ENCODE data around the gene ATP8A1. TPM values are rescaled to one million over a fixed set of nuclear protein-coding genes. Genes with fewer than 3 reads are reported as not detected.

ATP8A1 gene
- total RNA-seq, 2 donors from 2014 or later: 17.9 to 18.7 TPM

DNA sequence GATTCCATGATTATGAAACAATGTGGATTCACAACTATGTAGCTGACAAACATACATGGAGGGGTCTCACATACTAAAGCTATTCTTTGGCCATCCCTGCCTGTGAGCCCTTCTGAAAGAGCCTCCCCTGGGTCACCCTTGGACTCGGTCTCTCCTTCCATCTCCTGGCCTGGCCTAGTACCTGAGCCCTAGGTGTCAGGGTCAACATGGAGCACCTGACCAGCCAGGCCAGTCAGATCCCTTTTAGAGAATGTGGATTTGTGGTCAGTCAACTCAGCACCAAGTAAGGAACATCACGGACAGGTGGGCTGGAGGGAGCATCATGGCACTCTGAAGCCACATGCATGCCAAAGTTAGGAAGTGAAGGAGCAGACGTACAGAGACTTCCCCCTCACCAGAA, 16.3 kb downstream of the ATP8A1 start:
- no peaks in the 10 kb centered on the region for H3K9me3 Mint-ChIP-seq
- peaks cover 24% of the 10 kb centered on the region for H3K4me1 ChIP-seq (ENCODE audit: control insufficient read depth, insufficient read depth, low read length)
- no peaks in the 10 kb centered on the region for H3K9me3 ChIP-seq (ENCODE audit: control insufficient read depth, low read length)
- no peak for DNase-seq
- H3K4me3 ChIP-seq (ENCODE audit: low read length): no peak overlapping the region
- WGBS, 2 experiments (ENCODE audit: insufficient coverage in 1 of 2, insufficient read length in 1 of 2): 83 to 89% methylated on average over 2 to 3 of the region's 3 CpGs
- TF ChIP-seq, protein P1, sequence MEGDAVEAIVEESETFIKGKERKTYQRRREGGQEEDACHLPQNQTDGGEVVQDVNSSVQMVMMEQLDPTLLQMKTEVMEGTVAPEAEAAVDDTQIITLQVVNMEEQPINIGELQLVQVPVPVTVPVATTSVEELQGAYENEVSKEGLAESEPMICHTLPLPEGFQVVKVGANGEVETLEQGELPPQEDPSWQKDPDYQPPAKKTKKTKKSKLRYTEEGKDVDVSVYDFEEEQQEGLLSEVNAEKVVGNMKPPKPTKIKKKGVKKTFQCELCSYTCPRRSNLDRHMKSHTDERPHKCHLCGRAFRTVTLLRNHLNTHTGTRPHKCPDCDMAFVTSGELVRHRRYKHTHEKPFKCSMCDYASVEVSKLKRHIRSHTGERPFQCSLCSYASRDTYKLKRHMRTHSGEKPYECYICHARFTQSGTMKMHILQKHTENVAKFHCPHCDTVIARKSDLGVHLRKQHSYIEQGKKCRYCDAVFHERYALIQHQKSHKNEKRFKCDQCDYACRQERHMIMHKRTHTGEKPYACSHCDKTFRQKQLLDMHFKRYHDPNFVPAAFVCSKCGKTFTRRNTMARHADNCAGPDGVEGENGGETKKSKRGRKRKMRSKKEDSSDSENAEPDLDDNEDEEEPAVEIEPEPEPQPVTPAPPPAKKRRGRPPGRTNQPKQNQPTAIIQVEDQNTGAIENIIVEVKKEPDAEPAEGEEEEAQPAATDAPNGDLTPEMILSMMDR (conservative IDR thresholded peaks at IDR 0.05): no peak
- H3K27me3 ChIP-seq (ENCODE audit: control insufficient read depth, insufficient read depth, low read length, poor library complexity, severe bottlenecking): no peaks in the 10 kb centered on the region
- H3K27ac Mint-ChIP-seq: no peak overlapping the region
- H3K36me3 Mint-ChIP-seq (ENCODE audit: low read depth): no peaks in the 10 kb centered on the region
- no peak overlapping the region for H3K9ac ChIP-seq (ENCODE audit: extremely low read depth, low read length, poor library complexity, severe bottlenecking)
- H3K27me3 Mint-ChIP-seq (ENCODE audit: insufficient read depth): no peaks in the 10 kb centered on the region
- H3K4me1 Mint-ChIP-seq: peaks cover 40% of the 10 kb centered on the region
- H3K27ac ChIP-seq (ENCODE audit: low read depth, low read length): no peak overlapping the region
- no peaks in the 10 kb centered on the region for H3K36me3 ChIP-seq (ENCODE audit: control insufficient read depth, insufficient read depth, low read length)
- H3K4me3 Mint-ChIP-seq: no peak overlapping the region

DNA sequence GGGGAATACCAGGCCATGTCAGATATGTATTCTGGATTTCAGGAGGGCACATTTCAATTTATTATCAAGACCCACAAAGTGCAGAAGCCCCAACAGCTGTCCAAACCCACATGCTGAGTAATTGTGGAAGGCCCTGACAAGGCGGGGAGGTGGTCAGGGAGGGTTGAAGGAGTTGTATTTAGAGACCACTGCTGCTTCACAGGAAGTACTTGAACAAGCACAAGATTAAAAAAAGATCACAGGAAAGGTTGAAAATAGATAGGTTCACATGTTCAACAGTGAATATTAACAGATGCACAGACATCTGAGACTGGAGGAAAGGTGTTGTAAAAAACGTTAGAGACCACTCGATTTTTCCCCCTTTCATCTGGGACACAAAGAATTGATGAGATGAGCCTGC, 17.9 kb downstream of the ATP8A1 start:
- no peaks in the 10 kb centered on the region for H3K27me3 Mint-ChIP-seq (ENCODE audit: insufficient read depth)
- H3K9me3 Mint-ChIP-seq: no peaks in the 10 kb centered on the region
- Histone ChIP-seq H3K4me3 (ENCODE audit: low read length) (no peak overlapping the region), H3K9ac (ENCODE audit: extremely low read depth, low read length, poor library complexity, severe bottlenecking) (no peak overlapping the region), H3K27ac (ENCODE audit: low read depth, low read length) (no peak overlapping the region), H3K4me1 (ENCODE audit: control insufficient read depth, insufficient read depth, low read length) (peaks cover 24% of the 10 kb centered on the region), H3K9me3 (ENCODE audit: control insufficient read depth, low read length) (no peaks in the 10 kb centered on the region), H3K36me3 (ENCODE audit: control insufficient read depth, insufficient read depth, low read length) (no peaks in the 10 kb centered on the region), H3K27me3 (ENCODE audit: control insufficient read depth, insufficient read depth, low read length, poor library complexity, severe bottlenecking) (no peaks in the 10 kb centered on the region)
- no peak for DNase-seq
- H3K4me1 Mint-ChIP-seq: peaks cover 45% of the 10 kb centered on the region
- 86% methylated on average over 3 of the region's 3 CpGs; no CpG with 5 or more reads in 1 of the 2 experiments for WGBS, 2 experiments (ENCODE audit: insufficient coverage in 1 of 2, insufficient read length in 1 of 2)
- H3K4me3 Mint-ChIP-seq: no peak overlapping the region
- H3K36me3 Mint-ChIP-seq (ENCODE audit: low read depth): no peaks in the 10 kb centered on the region
- no peak overlapping the region for H3K27ac Mint-ChIP-seq
- TF ChIP-seq, protein P1 (conservative IDR thresholded peaks at IDR 0.05): no peak

DNA sequence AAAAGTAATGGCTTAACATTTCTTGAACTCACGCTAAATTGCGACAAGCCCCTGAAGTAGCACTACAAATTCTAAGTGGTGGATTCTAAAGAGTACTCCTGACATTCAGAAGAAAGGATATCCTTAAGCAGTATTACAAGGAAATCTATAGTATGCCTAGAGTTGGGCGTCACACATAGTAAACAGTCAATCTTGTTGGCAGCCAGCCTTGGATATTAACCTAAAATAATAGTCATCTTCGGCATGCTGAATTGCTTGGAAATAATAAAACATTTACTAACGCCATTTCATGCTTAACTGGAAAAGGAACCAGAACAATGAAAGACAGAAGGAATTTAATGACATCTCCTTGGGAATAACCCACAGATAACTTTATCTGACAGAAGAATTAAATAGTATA, 18.6 kb downstream of the ATP8A1 start:
- H3K27me3 Mint-ChIP-seq (ENCODE audit: insufficient read depth): no peaks in the 10 kb centered on the region
- TF ChIP-seq, protein P1 (conservative IDR thresholded peaks at IDR 0.05): no peak
- H3K4me1 ChIP-seq (ENCODE audit: control insufficient read depth, insufficient read depth, low read length): peaks cover 24% of the 10 kb centered on the region
- H3K36me3 Mint-ChIP-seq (ENCODE audit: low read depth): no peaks in the 10 kb centered on the region
- H3K27ac Mint-ChIP-seq: no peak overlapping the region
- no peaks in the 10 kb centered on the region for H3K36me3 ChIP-seq (ENCODE audit: control insufficient read depth, insufficient read depth, low read length)
- no peak overlapping the region for H3K27ac ChIP-seq (ENCODE audit: low read depth, low read length)
- no peak overlapping the region for H3K4me3 Mint-ChIP-seq
- no peak for DNase-seq
- no peaks in the 10 kb centered on the region for H3K27me3 ChIP-seq (ENCODE audit: control insufficient read depth, insufficient read depth, low read length, poor library complexity, severe bottlenecking)
- peaks cover 52% of the 10 kb centered on the region for H3K4me1 Mint-ChIP-seq
- no peak overlapping the region for H3K9ac ChIP-seq (ENCODE audit: extremely low read depth, low read length, poor library complexity, severe bottlenecking)
- H3K4me3 ChIP-seq (ENCODE audit: low read length): no peak overlapping the region
- H3K9me3 Mint-ChIP-seq: no peaks in the 10 kb centered on the region
- no peaks in the 10 kb centered on the region for H3K9me3 ChIP-seq (ENCODE audit: control insufficient read depth, low read length)
- 94 to 98% methylated on average over 5 of the region's 5 CpGs for WGBS, 2 experiments (ENCODE audit: insufficient coverage in 1 of 2, insufficient read length in 1 of 2)

All from endodermal cell (in vitro differentiated cells).